ENCODE results near the gene GPR162.
"Not testable (repeated sequence)": the region's sequence is repeated elsewhere in the genome, so short reads cannot be mapped to it uniquely, and the experiment has no call there.

Gene GPR162

GRCh38 chr12:6866163-6866919 lies 44.7 kb downstream of the GPR162 start:
- no peak for TF ChIP-seq CTCF (IDR thresholded peaks at IDR 0.05)
- no peak for DNase-seq (ENCODE audit: low spot score)
- peak overlapping the region; percentile 81 for H3K4me3 ChIP-seq
- H3K27ac ChIP-seq = peak overlapping the region; percentile 93 to 99

GRCh38 chr12:6866920-6867412 lies 45.3 kb downstream of the GPR162 start:
- peak overlapping the region; percentile 81 for H3K4me3 ChIP-seq
- no peak for TF ChIP-seq CTCF (IDR thresholded peaks at IDR 0.05)
- DNase-seq (ENCODE audit: low spot score) = peak; percentile 92
- H3K27ac ChIP-seq = peak overlapping the region; percentile 93 to 99

- H3K4me3 ChIP-seq = peak within 1 kb of the TSS; percentile 81
- H3K27ac ChIP-seq = peak within 1 kb of the TSS; percentile 93 to 99
- DNase-seq (ENCODE audit: low spot score) = no peak
- no peak for TF ChIP-seq CTCF (IDR thresholded peaks at IDR 0.05)
These were observed 46.0 kb downstream of the GPR162 start, which contains the start of gene TPI1 for GRCh38 chr12:6867413-6868210. TPI1 (plus strand) TSS chr12:6867531; CDS start chr12:6867567, 36 bp downstream.

- H3K4me3 ChIP-seq = peak overlapping the region; percentile 81
- DNase-seq (ENCODE audit: low spot score) = no peak
- peak overlapping the region; percentile 93 to 99 for H3K27ac ChIP-seq
- no peak for TF ChIP-seq CTCF (IDR thresholded peaks at IDR 0.05)
These were observed 46.8 kb downstream of the GPR162 start for GRCh38 chr12:6868211-6869048.

GRCh38 chr12:6869049-6870021 lies 47.7 kb downstream of the GPR162 start:
- peak overlapping the region in 1 of 2 donors; percentile 99 for H3K27ac ChIP-seq
- DNase-seq (ENCODE audit: low spot score) = no peak
- peak overlapping the region; percentile 81 for H3K4me3 ChIP-seq

GRCh38 chr12:6870304-6870703 lies 48.7 kb downstream of the GPR162 start:
- H3K27ac ChIP-seq = peak overlapping the region in 1 of 2 donors; percentile 99
- DNase-seq (ENCODE audit: low spot score); H3K4me3 ChIP-seq: not testable (repeated sequence)

More at GRCh38 chr12:6869049-6870021, 47.7 kb downstream of the GPR162 start:
- peak; percentile 92 for TF ChIP-seq CTCF (IDR thresholded peaks at IDR 0.05)

Data from coronary artery (tissue), 2 donors.